ENCODE results near the gene NUAK2. TPM values are rescaled to one million over a fixed set of nuclear protein-coding genes. Genes with fewer than 3 reads are reported as not detected.

Gene NUAK2
- total and polyA plus RNA-seq, 2 of the 8 experiments (the other 6 are each of a cell fraction or from before 2014, with no cell fraction given), result 9.4 to 12.9 TPM

GRCh38 chr1:205266611-205267305 lies 54.8 kb downstream of the NUAK2 start (continued):
- TF ChIP-seq SIRT6 (IDR thresholded peaks at IDR 0.05; ENCODE audit: low read length) (no peak), ASH2L (IDR thresholded peaks at IDR 0.05; ENCODE audit: low read length) (no peak), SAP30 (IDR thresholded peaks at IDR 0.05; ENCODE audit: insufficient read depth, insufficient replicate concordance, low read length) (no peak), SP4 (IDR thresholded peaks at IDR 0.05; ENCODE audit: low read length) (no peak), SIX5 (IDR thresholded peaks at IDR 0.05; ENCODE audit: low read depth, low read length) (no peak), USF2 (IDR thresholded peaks at IDR 0.05; ENCODE audit: low read length) (no peak)
